DOHH2 (cell line): ENCODE results near the gene SHROOM2.

Experiments
- EZH2phosphoT487 ChIP-seq: fragments of 200-600 bp; sonication (generic); IDR thresholded peaks from 2 replicates; pipeline ENCODE4 v1.6.1; 2017; ENCODE audit warnings: borderline replicate concordance, mild to moderate bottlenecking, antibody characterized with exemption, low read length, moderate library complexity, mixed read lengths
- TF ChIP-seq, protein P1 (sequence below): fragments of 200-600 bp; sonication (generic); IDR thresholded peaks from one replicate; pipeline ENCODE4 v1.5.1; 2014; ENCODE audit warnings: antibody characterized with exemption, mild to moderate bottlenecking, low read depth, low read length; ENCODE audit not compliant: poor library complexity, severe bottlenecking

DNA sequence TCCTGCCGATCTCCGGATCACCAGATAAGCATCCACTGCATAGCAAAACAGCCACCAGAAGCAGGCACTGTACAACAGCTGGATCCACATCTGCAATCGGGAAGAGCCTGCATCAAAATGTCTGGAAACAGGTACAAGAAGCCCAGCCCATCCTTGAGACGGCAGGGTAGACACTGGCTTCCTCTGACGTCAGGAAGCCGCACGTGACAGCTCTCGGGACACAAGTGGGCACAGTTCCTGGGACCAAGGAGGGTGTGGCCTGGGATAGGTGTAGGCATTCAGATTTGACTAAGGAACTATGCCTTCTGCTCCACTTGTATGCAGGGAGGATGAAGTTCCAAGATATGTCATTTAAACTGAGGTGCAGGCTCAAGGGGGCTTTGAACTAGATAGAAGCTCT lies 26.9 kb upstream of the SHROOM2 start:
- TF ChIP-seq, protein P1, sequence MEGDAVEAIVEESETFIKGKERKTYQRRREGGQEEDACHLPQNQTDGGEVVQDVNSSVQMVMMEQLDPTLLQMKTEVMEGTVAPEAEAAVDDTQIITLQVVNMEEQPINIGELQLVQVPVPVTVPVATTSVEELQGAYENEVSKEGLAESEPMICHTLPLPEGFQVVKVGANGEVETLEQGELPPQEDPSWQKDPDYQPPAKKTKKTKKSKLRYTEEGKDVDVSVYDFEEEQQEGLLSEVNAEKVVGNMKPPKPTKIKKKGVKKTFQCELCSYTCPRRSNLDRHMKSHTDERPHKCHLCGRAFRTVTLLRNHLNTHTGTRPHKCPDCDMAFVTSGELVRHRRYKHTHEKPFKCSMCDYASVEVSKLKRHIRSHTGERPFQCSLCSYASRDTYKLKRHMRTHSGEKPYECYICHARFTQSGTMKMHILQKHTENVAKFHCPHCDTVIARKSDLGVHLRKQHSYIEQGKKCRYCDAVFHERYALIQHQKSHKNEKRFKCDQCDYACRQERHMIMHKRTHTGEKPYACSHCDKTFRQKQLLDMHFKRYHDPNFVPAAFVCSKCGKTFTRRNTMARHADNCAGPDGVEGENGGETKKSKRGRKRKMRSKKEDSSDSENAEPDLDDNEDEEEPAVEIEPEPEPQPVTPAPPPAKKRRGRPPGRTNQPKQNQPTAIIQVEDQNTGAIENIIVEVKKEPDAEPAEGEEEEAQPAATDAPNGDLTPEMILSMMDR: no peak
- no peak for TF ChIP-seq EZH2phosphoT487
